ENCODE measurements around the gene TPD52L1. TPM values are rescaled to one million over a fixed set of nuclear protein-coding genes. Genes with fewer than 3 reads are reported as not detected.

Gene TPD52L1
- total RNA-seq, 1 donor from 2014 or later = 15.6 TPM

- peaks cover 20% of the 10 kb centered on the region for H3K4me1 ChIP-seq
- intact Hi-C loops (cut with DNase I) = no loop called here
- H3K4me3 ChIP-seq = peak overlapping the region; percentile 75
- no peaks in the 10 kb centered on the region for H3K36me3 ChIP-seq
- DNase-seq (peak; percentile 53), ATAC-seq (peak; percentile 47 to 80)
- H3K27me3 ChIP-seq (ENCODE audit: low read depth) = peaks cover 4% of the 10 kb centered on the region
- TF ChIP-seq, protein P1, sequence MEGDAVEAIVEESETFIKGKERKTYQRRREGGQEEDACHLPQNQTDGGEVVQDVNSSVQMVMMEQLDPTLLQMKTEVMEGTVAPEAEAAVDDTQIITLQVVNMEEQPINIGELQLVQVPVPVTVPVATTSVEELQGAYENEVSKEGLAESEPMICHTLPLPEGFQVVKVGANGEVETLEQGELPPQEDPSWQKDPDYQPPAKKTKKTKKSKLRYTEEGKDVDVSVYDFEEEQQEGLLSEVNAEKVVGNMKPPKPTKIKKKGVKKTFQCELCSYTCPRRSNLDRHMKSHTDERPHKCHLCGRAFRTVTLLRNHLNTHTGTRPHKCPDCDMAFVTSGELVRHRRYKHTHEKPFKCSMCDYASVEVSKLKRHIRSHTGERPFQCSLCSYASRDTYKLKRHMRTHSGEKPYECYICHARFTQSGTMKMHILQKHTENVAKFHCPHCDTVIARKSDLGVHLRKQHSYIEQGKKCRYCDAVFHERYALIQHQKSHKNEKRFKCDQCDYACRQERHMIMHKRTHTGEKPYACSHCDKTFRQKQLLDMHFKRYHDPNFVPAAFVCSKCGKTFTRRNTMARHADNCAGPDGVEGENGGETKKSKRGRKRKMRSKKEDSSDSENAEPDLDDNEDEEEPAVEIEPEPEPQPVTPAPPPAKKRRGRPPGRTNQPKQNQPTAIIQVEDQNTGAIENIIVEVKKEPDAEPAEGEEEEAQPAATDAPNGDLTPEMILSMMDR (IDR thresholded peaks at IDR 0.05) = no peak
- H3K9me3 ChIP-seq = no peaks in the 10 kb centered on the region
- peak overlapping the region; percentile 54 for H3K27ac ChIP-seq
Measured at GRCh38 chr6:125154118-125154760, 666 bp downstream of the TPD52L1 start.

- H3K27me3 ChIP-seq (ENCODE audit: low read depth) = peaks cover 4% of the 10 kb centered on the region
- H3K27ac ChIP-seq = peak overlapping the region; percentile 54
- intact Hi-C loops (cut with DNase I) = no loop called here
- H3K4me3 ChIP-seq = peak overlapping the region; percentile 75
- DNase-seq (peak; percentile 57), ATAC-seq (peak; percentile 64 to 65)
- TF ChIP-seq, protein P1 (IDR thresholded peaks at IDR 0.05) = peak; percentile 23
- peaks cover 20% of the 10 kb centered on the region for H3K4me1 ChIP-seq
- H3K9me3 ChIP-seq = no peaks in the 10 kb centered on the region
- H3K36me3 ChIP-seq = no peaks in the 10 kb centered on the region
Measured at GRCh38 chr6:125154761-125155135, 1.2 kb downstream of the TPD52L1 start.

DNA sequence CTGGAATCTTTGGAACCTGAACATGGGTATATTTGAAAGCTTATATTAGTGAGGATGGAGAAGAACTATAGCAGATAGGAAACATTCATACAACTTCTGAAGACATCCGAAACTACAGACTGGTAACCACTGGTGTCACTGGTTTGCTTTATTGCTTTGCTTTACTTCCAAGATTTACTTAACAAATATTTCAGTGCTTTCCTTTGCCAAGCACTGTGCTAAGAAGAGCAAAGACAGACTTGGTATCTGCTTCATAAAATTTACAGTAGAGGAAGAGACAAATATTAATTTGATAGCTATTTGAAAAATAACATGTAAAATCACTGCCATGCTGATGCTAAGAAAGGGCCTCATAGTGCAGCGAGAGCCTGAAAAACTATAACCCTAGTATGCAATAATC, 1.8 kb downstream of the TPD52L1 start:
- peaks cover 4% of the 10 kb centered on the region for H3K27me3 ChIP-seq (ENCODE audit: low read depth)
- DNase-seq (no peak), ATAC-seq (no peak)
- TF ChIP-seq, protein P1 (IDR thresholded peaks at IDR 0.05) = no peak
- H3K4me1 ChIP-seq = peaks cover 20% of the 10 kb centered on the region
- H3K36me3 ChIP-seq = no peaks in the 10 kb centered on the region
- intact Hi-C loops (cut with DNase I) = no loop called here
- H3K4me3 ChIP-seq = no peak overlapping the region
- no peaks in the 10 kb centered on the region for H3K9me3 ChIP-seq
- H3K27ac ChIP-seq = no peak overlapping the region

GRCh38 chr6:125156496-125156895, 2.9 kb downstream of the TPD52L1 start:
- Histone ChIP-seq H3K4me1 (peaks cover 20% of the 10 kb centered on the region), H3K27ac (no peak overlapping the region), H3K36me3 (no peaks in the 10 kb centered on the region), H3K4me3 (no peak overlapping the region), H3K27me3 (ENCODE audit: low read depth) (peaks cover 4% of the 10 kb centered on the region), H3K9me3 (no peaks in the 10 kb centered on the region)
- intact Hi-C loops (cut with DNase I) = no loop called here
- TF ChIP-seq, protein P1 (IDR thresholded peaks at IDR 0.05) = no peak
- DNase-seq (no peak), ATAC-seq (no peak)

GRCh38 chr6:125157280-125157679, 3.7 kb downstream of the TPD52L1 start:
- no peaks in the 10 kb centered on the region for H3K9me3 ChIP-seq
- no peak for DNase-seq
- H3K4me1 ChIP-seq = peaks cover 16% of the 10 kb centered on the region
- no peaks in the 10 kb centered on the region for H3K36me3 ChIP-seq
- ATAC-seq = no peak
- H3K27ac ChIP-seq = no peak overlapping the region
- intact Hi-C loops (cut with DNase I) = no loop called here
- TF ChIP-seq, protein P1 (IDR thresholded peaks at IDR 0.05) = no peak
- no peak overlapping the region for H3K4me3 ChIP-seq
- H3K27me3 ChIP-seq (ENCODE audit: low read depth) = no peaks in the 10 kb centered on the region
